HG03354 (cell line): ENCODE data around the gene SKAP2.
"Not testable (repeated sequence)": the region's sequence is repeated elsewhere in the genome, so short reads cannot be mapped to it uniquely, and the experiment has no call there.

Source experiments
- ATAC-seq: cut with Tn5 transposase; IDR thresholded peaks from one replicate; pipeline ENCODE4 v1.9.1; 2021; ENCODE audit warnings: mild to moderate bottlenecking; ENCODE audit not compliant: unreplicated experiment, poor library complexity, severe bottlenecking

SKAP2 gene

DNA sequence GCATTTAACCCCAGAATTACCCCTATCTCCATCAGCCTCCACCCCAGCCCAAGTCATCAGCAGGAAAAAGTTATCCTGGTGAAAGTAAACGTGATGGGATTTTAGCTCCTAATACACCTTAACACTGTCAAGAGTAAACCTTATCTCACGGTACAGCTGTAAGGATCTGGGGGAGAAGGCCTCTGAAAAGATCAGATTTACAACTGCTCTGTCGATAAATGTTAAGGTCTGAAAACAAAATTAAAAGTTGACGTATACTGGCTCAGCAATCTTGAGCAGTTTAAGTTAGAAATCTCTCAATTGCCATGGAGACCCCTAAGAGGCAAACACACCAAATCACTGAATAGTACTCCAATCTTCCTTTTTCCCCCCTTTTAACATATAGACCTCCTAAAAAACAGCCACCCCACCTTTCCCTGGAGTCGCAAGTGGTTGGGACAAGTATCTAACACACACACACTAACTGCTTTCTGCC lies 6.1 kb downstream of the SKAP2 start:
- no peak for ATAC-seq

DNA sequence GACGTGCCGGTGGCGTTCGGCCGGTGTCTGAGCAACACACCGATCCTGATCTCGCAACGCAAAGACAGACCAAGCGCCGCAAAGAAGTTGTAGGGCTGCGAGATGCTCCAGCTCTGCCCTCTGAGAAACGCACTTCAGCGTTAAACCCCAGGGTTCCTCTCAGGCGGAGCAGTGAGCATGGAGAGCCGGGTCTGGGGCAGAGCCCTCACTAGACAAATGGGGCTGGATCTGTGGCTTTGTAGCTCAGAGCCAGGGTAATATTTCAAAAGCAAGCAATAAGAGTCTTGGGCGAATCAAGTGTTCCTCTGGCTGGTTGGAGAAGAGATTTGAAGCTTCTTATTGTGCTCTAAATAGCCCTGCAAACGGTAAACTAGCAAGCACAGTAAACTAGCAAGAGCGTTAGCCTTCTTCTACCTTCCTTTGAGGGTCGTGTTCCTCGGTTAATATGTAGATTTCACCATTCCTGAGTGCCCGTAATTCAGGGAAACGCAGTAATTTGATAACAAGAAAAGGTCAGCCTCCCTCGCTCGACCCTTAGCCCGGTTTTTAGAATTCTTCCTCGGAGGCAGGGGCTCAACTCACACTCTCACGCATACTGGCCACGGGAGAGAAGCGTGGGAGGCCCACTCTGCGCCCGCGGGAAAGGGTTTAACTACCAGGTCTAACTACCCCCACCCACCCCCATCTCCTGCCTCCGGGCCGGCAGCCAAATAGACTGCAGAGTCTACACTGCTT lies 6.7 kb downstream of the SKAP2 start:
- ATAC-seq: peak; percentile 45

DNA sequence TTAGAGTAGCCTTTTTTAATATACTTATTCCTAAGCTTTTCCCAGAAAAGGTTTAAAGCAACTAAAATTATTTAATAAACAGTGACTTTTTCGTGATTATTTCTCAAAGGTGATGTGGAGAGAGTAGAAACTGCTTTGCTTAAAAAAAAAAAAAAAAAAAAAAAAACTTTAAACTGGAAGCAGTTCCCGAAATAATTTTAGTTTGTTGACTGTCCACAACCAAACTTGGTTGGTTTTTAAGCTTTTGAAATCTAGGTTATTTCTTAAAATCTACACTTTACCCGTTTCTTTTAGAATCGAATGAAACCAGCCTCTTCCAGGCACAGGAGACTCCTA lies 7.3 kb downstream of the SKAP2 start:
- no peak for ATAC-seq

DNA sequence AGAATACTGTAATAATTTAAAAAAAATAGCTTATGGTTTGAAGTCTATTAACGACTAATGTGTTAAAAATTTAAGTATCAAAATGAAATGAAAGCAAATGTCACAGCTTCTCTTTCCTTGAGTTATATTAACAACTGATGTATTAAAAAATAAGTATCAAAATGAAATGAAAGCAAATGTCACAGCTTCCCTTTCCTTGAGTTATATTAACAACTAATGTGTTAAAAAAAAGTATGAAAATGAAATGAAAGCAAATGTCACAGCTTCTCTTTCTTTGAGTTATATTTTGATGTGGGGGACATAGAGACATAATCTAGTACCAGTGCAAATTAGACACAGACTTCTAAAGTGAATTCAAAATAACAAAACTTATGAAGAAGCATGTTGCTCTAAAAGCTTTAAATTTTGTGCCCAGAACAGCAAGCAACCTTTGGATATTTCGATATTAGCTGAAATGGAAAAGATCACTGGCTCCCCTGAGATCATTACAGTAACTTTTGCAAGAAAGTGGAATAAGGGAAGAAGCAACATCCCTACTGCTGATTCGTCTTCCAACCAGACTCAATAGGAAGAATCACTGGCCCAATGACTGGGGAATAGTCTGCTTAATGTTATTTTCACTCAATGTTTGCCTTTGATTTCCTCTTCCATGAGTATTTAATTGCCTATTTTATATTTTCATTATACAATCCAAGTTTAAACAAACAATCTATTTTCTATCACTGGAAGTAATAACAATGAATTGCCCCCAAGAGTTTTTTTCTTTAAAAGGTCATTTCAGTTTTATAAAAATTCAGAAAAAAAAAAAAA lies 8.0 kb downstream of the SKAP2 start:
- ATAC-seq: no peak

DNA sequence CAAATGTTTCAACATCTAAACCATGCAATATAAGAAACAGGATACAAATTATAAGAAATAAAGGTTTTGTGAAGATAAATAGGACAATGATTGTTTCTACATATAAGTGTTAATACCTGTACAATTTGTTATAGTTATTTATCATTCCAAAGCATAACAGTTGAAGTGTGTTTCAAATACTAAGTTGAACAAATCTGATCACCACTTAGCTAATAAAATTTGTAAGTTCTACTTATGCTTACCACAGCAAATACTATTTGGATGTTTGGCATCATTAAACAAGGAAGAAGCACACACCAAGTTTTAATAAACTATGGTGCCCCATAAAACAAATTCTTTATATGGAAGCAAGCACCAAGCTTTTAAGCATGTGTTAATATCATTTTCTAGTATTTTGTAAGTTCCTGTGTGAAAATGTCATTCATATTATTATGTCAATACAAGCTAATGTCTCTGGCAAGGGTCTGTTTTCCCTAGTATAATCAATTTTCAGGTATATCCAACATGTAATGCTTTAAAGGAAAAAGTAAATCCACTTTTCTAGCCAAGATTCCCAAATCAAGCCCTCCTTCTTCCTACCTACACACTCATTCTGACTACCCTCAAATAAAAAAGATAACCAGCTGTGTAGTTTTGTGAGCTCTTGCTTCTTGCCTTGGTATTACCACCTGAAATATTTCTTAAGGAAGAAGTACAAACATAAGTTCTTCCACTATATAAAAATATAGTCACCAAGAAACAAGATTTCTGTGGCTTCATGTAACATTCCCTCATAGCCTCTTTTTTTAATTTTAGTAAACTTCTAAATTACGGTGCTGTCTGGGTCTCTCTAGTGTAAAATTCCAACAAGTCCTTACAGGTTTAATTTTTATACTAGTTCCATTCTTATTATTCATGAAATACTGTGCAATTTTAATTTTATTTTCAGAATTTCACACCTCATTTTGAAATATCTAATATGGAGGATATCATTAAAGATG lies 9.2 kb downstream of the SKAP2 start:
- no peak for ATAC-seq

DNA sequence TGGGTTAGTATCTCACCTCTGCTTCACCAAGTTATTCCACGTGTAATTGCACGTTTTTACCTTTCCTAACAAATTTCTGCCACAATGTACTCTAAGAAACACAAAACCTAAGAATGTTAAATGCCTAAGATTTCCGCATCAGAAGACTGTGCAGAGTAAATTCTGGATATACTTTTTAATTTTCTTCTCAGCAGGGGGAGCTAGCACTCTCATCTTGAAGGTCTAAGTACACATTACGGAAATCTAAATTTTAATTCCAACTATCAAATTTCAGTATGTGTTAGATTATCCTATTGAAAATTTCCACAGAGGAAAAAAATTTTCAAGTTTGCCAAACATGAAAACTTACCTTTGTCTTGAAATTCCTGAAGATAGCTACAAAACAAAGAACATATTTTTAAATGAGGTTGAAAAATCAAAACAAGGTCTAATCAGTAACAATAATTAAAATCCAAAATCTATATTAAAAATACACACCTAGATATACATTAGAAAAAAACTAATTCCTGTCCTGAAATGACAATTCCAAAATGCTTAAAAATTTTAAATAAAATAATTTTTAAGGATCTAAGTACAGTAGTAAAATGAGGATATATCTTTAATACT lies 10.5 kb downstream of the SKAP2 start:
- ATAC-seq: no peak

DNA sequence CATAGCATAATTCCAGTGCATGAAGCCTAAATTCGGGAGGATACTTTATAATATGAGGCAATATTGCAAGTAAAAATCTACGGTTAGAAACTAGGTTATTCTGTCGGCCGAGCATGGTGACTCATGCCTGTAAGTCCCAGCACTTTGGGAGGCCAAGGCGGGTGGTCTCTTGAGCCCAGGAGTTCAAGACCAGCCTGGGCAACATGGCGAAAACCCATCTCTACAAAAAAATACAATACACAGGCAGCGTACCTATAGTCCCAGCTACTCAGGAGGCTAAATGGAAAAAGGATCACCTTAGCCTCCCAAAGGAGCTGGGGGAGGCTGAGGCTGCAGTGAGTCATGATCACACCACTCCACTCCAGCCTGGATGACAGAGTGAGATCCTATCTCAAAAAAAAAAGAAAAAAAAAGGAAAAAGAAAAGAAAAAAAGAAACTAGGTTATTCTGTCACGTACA lies 14.2 kb downstream of the SKAP2 start:
- no peak for ATAC-seq

DNA sequence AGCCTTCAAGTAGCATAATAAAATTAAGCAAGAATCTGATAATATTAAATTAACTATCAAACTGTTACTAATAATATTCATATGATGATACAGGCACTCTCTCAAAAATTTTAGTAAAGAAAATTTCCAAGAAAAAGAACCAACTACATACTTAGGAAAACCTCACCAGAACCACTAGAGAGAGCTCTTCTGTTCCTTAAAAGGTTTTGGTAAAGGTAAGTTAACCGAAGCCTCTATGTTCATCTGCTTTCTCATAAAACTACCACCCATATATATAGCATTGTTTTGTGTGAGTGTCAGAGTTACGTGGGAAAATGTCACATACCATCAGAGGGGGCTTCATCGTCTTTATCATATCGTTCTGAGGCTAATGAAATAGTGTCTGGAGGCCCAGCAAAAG lies 20.7 kb downstream of the SKAP2 start:
- ATAC-seq: no peak

DNA sequence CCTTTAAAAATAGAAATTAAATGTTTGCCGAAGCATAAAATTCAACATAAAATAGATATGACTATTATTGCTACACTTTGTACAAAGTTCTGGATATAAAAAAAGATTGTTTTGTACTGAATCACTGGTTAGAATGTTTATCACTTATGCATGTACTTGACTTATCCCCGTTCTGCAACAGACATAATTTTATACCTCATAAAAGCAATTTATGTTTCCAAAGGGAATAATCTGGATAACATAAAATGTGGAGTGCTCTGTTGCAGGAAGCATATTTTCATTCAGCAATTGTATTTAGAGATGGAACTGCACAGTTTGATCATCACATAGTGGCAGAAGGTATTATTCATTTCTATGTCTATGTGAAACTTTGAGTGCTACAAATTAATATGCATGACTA lies 21.5 kb downstream of the SKAP2 start:
- no peak for ATAC-seq

DNA sequence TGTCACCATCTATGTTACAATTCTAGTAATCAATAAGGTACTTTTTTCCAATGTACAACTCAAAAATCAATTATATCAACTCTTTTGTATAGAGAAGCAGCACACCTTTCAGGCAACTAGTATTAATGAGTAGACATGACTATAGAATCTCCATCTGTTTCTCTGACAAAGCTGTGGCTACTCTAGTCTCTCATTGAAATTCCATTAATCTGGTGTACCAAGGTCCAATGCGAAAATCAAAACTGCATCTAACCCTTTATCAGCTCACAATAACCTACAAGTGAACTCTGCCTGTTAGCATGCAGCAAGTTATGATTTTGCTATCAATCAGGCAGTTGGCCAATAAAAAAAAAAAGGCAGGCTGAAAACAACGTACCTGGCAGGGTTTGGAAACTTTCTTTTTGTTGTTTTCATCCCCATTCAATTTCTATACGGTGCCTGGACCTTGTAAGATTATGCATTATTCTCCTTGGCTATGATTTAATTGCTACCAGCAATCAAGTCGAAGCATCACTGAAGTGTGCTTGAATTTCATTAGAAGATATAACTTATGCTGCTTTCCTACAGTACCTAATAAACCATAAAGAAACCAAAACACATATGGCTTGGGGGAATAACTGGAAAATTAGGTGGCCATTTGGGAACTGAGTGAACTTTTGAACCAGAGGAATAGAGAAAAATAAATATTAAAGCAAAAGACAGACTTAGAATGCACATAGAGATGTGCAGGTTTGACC lies 23.2 kb downstream of the SKAP2 start:
- ATAC-seq: no peak

DNA sequence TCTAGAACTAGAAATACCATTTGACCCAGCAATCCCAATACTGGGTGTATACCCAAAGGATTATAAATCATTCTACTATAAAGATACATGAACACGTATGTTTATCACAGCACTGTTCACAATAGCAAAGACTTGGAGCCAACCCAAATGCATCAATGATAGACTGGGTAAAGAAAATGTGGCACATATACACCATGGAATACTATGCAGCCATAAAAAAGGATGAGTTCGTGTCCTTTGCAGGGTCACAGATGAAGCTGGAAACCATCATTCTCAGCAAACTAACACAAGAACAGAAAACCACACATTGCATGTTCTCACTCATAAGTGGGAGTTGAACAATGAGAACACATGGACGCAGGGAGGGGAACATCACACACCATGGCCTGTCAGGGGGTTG lies 27.6 kb downstream of the SKAP2 start:
- not testable (repeated sequence) for ATAC-seq

DNA sequence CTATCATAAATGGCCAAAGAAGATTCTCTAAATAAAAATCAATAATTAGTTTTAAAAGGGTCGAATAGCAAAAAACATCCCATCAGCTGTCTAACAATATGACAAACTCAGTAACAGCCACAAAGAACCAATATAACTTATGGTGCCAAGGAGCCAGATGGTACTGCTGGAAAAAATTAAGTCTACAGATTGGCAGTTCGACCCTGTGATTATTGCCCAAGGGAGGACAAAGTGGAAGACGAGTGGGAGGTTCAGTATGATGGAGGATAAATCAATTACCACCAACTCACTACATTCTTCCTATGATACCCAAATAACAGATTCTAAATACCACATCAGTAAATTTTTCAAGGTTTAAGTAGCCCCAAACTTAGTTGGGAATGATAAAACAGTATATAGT lies 49.0 kb downstream of the SKAP2 start:
- no peak for ATAC-seq

DNA sequence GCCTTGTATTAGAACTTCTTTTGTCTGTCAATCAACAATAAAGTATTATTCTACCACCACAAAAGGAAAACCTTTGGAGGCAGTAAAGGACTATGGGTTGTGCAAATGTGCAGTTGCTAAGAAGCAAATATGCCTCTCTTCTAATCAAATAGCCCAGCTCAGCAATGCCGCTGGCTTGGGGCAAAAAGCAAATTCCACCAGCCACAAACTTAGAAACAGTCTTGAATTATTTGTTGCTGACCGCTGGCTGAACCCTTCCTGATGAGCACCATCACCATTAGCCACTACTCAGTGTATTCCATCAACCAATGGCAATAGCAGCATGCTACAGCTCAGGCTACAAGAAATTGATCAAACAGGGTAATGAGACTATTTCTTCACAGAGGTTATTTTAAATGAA lies 51.0 kb downstream of the SKAP2 start:
- no peak for ATAC-seq

DNA sequence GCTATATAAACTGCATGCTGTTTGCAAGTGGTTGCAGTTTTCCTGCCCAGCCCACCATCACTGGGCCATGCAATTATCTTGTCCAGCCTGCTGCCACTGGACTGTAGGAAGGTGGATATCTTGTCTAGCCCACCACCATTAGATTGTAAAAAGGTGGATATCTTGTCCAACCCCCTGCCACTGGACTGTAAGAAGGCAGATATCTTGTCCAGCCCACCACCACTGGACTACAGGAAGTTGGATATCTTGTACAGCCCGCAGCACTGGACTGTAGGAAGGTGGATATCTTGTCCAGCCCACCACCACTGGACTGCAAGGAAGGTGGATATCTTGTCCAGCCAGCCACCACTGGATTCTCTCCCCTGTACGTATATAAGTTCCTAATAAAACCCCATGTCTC lies 69.8 kb downstream of the SKAP2 start:
- ATAC-seq: no peak

DNA sequence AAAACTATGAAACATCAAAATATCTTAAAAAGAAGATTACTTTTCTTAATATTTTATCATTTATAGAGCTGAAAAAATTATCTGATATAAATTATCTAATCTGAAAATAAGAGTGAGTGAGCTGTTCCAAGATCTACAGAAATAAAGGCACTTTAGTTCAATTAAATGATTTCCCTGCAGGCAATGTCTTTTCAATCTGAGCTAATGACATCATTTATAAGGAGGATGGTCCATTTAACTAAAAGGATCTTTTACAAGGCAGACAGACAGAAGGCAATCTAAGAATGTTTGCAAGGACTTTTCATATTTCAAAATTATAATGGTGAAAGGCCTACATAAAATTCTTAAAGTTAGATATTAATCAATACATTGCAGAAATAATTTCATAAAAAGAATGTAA lies 71.8 kb downstream of the SKAP2 start:
- no peak for ATAC-seq

DNA sequence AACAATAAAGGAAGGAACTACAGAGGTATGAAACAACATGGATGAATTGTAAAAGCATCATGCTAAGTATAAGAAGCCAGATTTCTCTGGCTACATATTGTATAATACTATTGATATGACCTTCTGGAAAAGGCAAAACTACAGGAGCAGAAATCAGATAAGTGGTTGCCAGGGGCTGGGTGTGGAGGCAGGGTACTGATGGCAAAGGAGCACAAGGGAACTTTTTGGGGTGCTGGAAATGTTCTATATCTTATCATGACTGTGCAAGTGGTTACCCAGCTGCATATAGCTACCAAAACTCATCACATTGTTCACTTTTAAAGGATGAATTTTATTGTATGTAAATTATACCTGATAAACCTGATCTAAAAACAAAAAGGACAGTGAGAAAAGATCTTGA lies 72.4 kb downstream of the SKAP2 start:
- no peak for ATAC-seq

DNA sequence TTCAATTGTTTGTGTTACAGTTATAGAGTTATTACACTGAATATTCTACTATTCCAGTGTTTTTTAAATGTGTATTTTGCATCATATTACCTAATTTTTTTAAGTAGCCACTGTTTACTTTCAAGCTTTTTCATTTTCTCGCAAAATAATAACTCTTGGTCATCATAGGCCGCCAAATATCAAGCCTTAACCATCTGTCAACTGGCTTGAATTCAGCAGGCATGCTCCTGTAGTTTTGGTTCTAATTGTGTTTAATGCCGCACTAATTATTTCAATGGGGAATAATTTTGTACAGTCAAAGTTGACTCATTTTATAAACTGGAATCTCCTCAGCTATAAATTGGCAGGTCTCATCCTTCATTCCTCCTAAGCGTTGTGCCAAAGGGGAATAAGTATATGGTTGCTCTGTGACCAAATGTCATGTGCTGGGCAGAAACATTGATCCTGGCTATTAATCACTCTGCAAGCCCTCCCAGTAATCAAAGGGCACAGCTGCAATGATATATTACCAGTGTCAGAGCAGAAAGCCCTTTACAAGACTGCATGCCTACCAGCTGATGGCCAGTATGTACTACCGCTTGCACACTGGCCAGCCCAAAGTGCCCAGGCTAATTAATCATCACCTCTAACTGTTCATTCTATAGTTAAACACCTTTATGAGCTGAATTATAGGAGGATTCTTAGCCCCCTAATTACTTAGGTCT lies 74.8 kb downstream of the SKAP2 start:
- no peak for ATAC-seq

DNA sequence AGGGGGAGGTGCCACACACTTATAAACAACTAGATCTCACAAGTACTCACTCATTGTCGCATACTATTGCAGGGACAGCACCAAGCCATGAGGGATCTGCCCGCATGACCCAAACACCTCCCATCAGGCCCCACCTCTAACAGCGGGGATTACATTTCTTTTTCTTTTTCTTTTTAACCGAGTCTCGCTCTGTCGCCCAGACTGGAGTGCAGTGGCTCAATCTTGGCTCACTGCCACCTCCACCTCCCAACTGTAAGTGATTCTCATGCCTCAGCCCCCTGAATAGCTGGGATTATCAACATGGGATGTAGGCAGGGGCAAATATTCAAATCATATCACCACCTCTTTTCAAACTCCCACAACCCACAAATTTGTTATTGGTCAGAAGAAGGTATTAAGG lies 76.7 kb downstream of the SKAP2 start:
- no peak for ATAC-seq

DNA sequence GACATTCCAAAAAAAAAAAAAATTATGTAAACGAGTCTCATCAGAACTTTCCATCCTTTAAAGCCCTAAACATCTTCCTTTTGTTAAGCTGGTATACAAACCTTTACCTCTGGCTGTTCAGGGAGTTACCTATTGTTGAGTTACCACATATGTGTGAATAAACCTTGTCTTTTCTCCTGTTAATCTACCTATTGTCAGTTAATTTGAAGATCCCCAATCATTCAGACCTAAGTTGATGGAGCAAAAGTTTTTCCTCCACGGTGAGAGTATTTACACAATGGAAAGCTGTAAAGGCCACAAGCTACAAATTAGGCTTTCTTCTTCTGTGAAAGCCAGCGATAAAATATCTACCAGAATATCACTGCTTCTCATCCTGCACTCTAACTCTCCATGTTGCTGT lies 80.3 kb downstream of the SKAP2 start:
- ATAC-seq: no peak
